Non-pigmented ciliary epithelial cell (primary cell): ENCODE data around the gene TAS2R31.

Source experiments
- DNase-seq: peaks from one replicate; pipeline ENCODE4 v3.0.0-alpha.2; 2010; ENCODE audit warnings: low read depth

The TAS2R31 gene

GRCh38 chr12:10998204-10998603, 33.0 kb downstream of the TAS2R31 start, which contains the start of gene TAS2R20:
Gene TAS2R20 (minus strand): TSS chr12:10998304. CDS start chr12:10997875, 429 bp downstream.
- DNase-seq, result no peak

DNA sequence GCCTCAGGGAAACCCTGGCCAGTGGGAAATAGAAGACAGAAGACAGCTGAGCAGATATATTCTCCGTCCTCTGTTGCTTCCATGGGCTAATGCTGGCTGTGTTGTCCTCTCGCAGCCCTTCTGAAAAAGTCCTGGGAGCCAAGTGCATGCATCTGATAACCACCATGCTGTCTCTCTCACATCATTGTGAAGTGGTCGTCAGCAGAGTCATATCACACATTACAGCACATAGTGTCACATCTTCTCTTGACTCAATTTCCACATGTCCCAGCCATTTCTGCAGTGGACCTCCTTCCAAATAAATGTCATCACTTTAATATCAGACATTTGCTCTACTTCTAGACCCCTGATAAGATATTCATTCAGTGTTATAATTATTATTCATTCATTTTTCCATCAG, 36.9 kb downstream of the TAS2R31 start:
- DNase-seq, result no peak

DNA sequence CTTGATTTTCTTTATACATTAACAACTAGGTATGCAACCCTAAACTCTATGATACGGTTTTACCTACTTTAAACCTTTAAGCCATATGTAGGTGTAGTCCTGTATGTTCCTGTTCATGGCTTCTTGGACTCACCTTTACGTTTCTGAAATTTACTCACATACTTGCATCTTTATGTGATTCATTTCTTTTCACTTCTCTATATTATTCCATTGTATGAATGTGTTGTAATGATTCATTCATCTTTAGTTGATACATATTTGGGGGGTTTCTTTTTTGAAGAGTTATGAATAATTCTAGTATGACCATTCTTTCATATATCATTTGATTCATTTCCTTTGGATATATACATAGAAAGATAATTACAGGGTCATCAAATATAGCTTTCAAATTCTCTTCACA, 42.1 kb downstream of the TAS2R31 start:
- DNase-seq, result no peak

- DNase-seq, result no peak
Observed at GRCh38 chr12:10986812-10987211, 44.4 kb downstream of the TAS2R31 start, which contains the start of gene TAS2R50. Gene TAS2R50 (minus strand): TSS chr12:10986912. CDS start chr12:10986860, 52 bp downstream.

- DNase-seq, result no peak
Observed at GRCh38 chr12:10982244-10982643, 49.0 kb downstream of the TAS2R31 start.
